ENCODE measurements around the gene ITGAV.
"Not testable (repeated sequence)": the region's sequence is repeated elsewhere in the genome, so short reads cannot be mapped to it uniquely, and the experiment has no call there.

Gene ITGAV

GRCh38 chr2:186589612-186590349 lies at the start of gene ITGAV:
TSS of gene ITGAV (plus strand) at chr2:186590056. CDS start at chr2:186590339, 283 bp downstream.
- DNase-seq, result peak; percentile 89

GRCh38 chr2:186540941-186541340 lies 48.9 kb upstream of the ITGAV start:
- no peak for DNase-seq

- no peak for DNase-seq
Measured at GRCh38 chr2:186542002-186542401, 47.9 kb upstream of the ITGAV start.

GRCh38 chr2:186543561-186544131 lies 46.2 kb upstream of the ITGAV start:
- DNase-seq, result no peak

- no peak for DNase-seq
Measured at GRCh38 chr2:186544255-186544675, 45.6 kb upstream of the ITGAV start.

GRCh38 chr2:186546846-186547245 lies 43.0 kb upstream of the ITGAV start:
- no peak for DNase-seq

GRCh38 chr2:186551323-186552050 lies 38.4 kb upstream of the ITGAV start:
- DNase-seq, result no peak

- DNase-seq, result no peak
Measured at GRCh38 chr2:186554429-186554828, 35.4 kb upstream of the ITGAV start.

- no peak for DNase-seq
Measured at GRCh38 chr2:186554850-186555671, 34.8 kb upstream of the ITGAV start.

- no peak for DNase-seq
Measured at GRCh38 chr2:186558512-186559276, 31.2 kb upstream of the ITGAV start.

- no peak for DNase-seq
Measured at GRCh38 chr2:186559370-186559769, 30.5 kb upstream of the ITGAV start.

GRCh38 chr2:186559848-186560247 lies 30.0 kb upstream of the ITGAV start:
- no peak for DNase-seq

- no peak for DNase-seq
Measured at GRCh38 chr2:186560254-186560653, 29.6 kb upstream of the ITGAV start.

- DNase-seq, result no peak
Measured at GRCh38 chr2:186561467-186562208, 28.2 kb upstream of the ITGAV start.

GRCh38 chr2:186562209-186562578 lies 27.7 kb upstream of the ITGAV start:
- no peak for DNase-seq

GRCh38 chr2:186568600-186568999 lies 21.3 kb upstream of the ITGAV start:
- DNase-seq, result not testable (repeated sequence)

GRCh38 chr2:186569127-186569526 lies 20.7 kb upstream of the ITGAV start:
- not testable (repeated sequence) for DNase-seq

- no peak for DNase-seq
Measured at GRCh38 chr2:186569897-186570296, 20.0 kb upstream of the ITGAV start.

GRCh38 chr2:186570604-186571003 lies 19.3 kb upstream of the ITGAV start:
- no peak for DNase-seq

- no peak for DNase-seq
Measured at GRCh38 chr2:186572705-186573104, 17.2 kb upstream of the ITGAV start.

- no peak for DNase-seq
Measured at GRCh38 chr2:186573531-186573930, 16.3 kb upstream of the ITGAV start.

GRCh38 chr2:186575302-186575701 lies 14.6 kb upstream of the ITGAV start:
- no peak for DNase-seq
